Liver (tissue), 9 donors: ENCODE results near the gene GFRA1. TPM values are rescaled to one million over a fixed set of nuclear protein-coding genes. Genes with fewer than 3 reads are reported as not detected.

ENCODE experiments used
- DNase-seq: peaks from one replicate; pipeline ENCODE4 v3.0.0-alpha.2; 2017; ENCODE audit warnings: low spot score
- H3K27ac ChIP-seq, 2 donors: one replicate each; pipeline ENCODE4 v1.7.0; 2013; ENCODE audit warnings: inconsistent platforms in 2 of 2, low read length in 2 of 2, control low read depth in 1 of 2, low read depth in 1 of 2, mild to moderate bottlenecking in 1 of 2
- H3K27me3 ChIP-seq, 4 donors: one replicate each; pipeline versions ENCODE4 v1.6.1 to v1.7.0; 2013; ENCODE audit warnings: low read length in 3 of 4, inconsistent platforms in 1 of 4, mild to moderate bottlenecking in 1 of 4, moderate library complexity in 1 of 4; ENCODE audit not compliant: control insufficient read depth in 4 of 4, insufficient read depth in 4 of 4
- H3K36me3 ChIP-seq, 4 donors: one replicate each; pipeline versions ENCODE4 v1.6.1 to v1.7.0; 2013; ENCODE audit warnings: low read length in 3 of 4, mild to moderate bottlenecking in 3 of 4, low read depth in 1 of 4, moderate library complexity in 1 of 4; ENCODE audit not compliant: control insufficient read depth in 4 of 4, insufficient read depth in 3 of 4
- H3K4me1 ChIP-seq, 4 donors: one replicate each; pipeline versions ENCODE4 v1.6.1 to v1.7.0; 2013; ENCODE audit warnings: low read length in 3 of 4, mild to moderate bottlenecking in 3 of 4, moderate library complexity in 1 of 4; ENCODE audit not compliant: control insufficient read depth in 4 of 4, insufficient read depth in 4 of 4
- H3K4me3 ChIP-seq, 3 donors: one replicate each; pipeline versions ENCODE4 v1.6.1 to v1.7.0; 2013; ENCODE audit warnings: low read length in 3 of 3, control low read depth in 1 of 3, low read depth in 1 of 3, mild to moderate bottlenecking in 1 of 3
- H3K9ac ChIP-seq, 2 donors: one replicate each; pipeline ENCODE4 v1.7.0; 2013; ENCODE audit warnings: low read length in 2 of 2, mild to moderate bottlenecking in 2 of 2, moderate library complexity in 2 of 2, control low read depth in 1 of 2, low read depth in 1 of 2
- H3K9me3 ChIP-seq, 4 donors: one replicate each; pipeline versions ENCODE4 v1.6.1 to v1.7.0; 2013; ENCODE audit warnings: low read length in 3 of 4; ENCODE audit not compliant: control insufficient read depth in 4 of 4
- EGR1 ChIP-seq, 2 donors: IDR thresholded peaks; 2 replicates each; pipeline ENCODE4 v1.6.1; 2016 to 2018; ENCODE audit warnings: antibody characterized with exemption in 2 of 2, low read depth in 2 of 2
- FOXA1 ChIP-seq: IDR thresholded peaks from 2 replicates; pipeline ENCODE4 v1.6.1; 2016; ENCODE audit warnings: antibody characterized with exemption
- FOXA2 ChIP-seq: IDR thresholded peaks from 2 replicates; pipeline ENCODE4 v1.6.1; 2016; ENCODE audit warnings: antibody characterized with exemption
- GABPA ChIP-seq, 2 donors: IDR thresholded peaks in 1 of 2; conservative IDR thresholded peaks in 1 of 2; 2 replicates each; pipeline ENCODE4 v1.6.1; 2016; ENCODE audit warnings: antibody characterized with exemption in 2 of 2, mild to moderate bottlenecking in 1 of 2, moderate library complexity in 1 of 2
- HNF4G ChIP-seq: IDR thresholded peaks from 2 replicates; pipeline ENCODE4 v1.6.1; 2016; ENCODE audit warnings: antibody characterized with exemption
- JUND ChIP-seq, 2 donors: IDR thresholded peaks; 2 replicates each; pipeline ENCODE4 v1.6.1; 2016; ENCODE audit warnings: antibody characterized with exemption in 2 of 2
- NR2F2 ChIP-seq: IDR thresholded peaks from 2 replicates; pipeline ENCODE4 v1.6.1; 2016; ENCODE audit warnings: antibody characterized with exemption
- RXRA ChIP-seq, 2 donors: IDR thresholded peaks; 2 replicates each; pipeline ENCODE4 v1.6.1; 2017 to 2018; ENCODE audit warnings: antibody characterized with exemption in 2 of 2, mild to moderate bottlenecking in 1 of 2
- SP1 ChIP-seq: IDR thresholded peaks from 2 replicates; pipeline ENCODE4 v1.6.1; 2018; ENCODE audit warnings: antibody characterized with exemption, mild to moderate bottlenecking
- TAF1 ChIP-seq: conservative IDR thresholded peaks from 2 replicates; pipeline ENCODE4 v1.6.1; 2016; ENCODE audit warnings: antibody characterized with exemption, mild to moderate bottlenecking
- YY1 ChIP-seq: IDR thresholded peaks from 2 replicates; pipeline ENCODE4 v1.6.1; 2016; ENCODE audit warnings: antibody characterized with exemption, mild to moderate bottlenecking
- WGBS: extraction: QIAGEN DNeasy Blood & Tissue Kit; methylation state at CpG from one replicate; pipeline ENCODE4 v1.1.7; 2013; 5-methylcytosine and 5-hydroxymethylcytosine counted together
- polyA plus RNA-seq, 2 donors: library from polyadenylated mRNA; stranded (reverse) in 1 of 2; unstranded in 1 of 2; fragments of 200-250 nt in 1 of 2; fragments of >200 nt in 1 of 2; fragmentation: Nextera tagmentation in 1 of 2; extraction: Ambion mirVana in 1 of 2; gene quantifications; one replicate each; pipeline versions ENCODE4 v1.2.1 to v1.2.3, GENCODE V29; 2013 to 2015
- total RNA-seq, 2 donors: library from RNA; depleted of rRNA; stranded (reverse); fragments of >200 nt; gene quantifications; one replicate each; pipeline ENCODE4 v1.2.3, GENCODE V29; 2014
- TF ChIP-seq, protein P1 (sequence below): fragments of 150-350 bp; IDR thresholded peaks from 2 replicates; pipeline ENCODE4 v1.5.1; 2017; ENCODE audit warnings: improper control_type of control experiment, low read depth, low read length; ENCODE audit not compliant: missing input control
- TF ChIP-seq, protein P2 (sequence below): IDR thresholded peaks from 2 replicates; pipeline ENCODE4 v1.6.1; 2016; ENCODE audit warnings: antibody characterized with exemption, mild to moderate bottlenecking
- TF ChIP-seq, protein P3 (sequence below): IDR thresholded peaks from 2 replicates; pipeline ENCODE4 v1.6.1; 2016; ENCODE audit warnings: antibody characterized with exemption
- TF ChIP-seq, protein P4 (sequence below): IDR thresholded peaks from 2 replicates; pipeline ENCODE4 v1.6.1; 2016; ENCODE audit warnings: antibody characterized with exemption
- donor health status: healthy.
- donor health status: healthy.
- donor health status: healthy.
- donor health status: healthy.
- donor health status: healthy.

GFRA1 gene
- total and polyA plus RNA-seq, 4 donors, result 14.2 to 53.6 (median 17.8) TPM

DNA sequence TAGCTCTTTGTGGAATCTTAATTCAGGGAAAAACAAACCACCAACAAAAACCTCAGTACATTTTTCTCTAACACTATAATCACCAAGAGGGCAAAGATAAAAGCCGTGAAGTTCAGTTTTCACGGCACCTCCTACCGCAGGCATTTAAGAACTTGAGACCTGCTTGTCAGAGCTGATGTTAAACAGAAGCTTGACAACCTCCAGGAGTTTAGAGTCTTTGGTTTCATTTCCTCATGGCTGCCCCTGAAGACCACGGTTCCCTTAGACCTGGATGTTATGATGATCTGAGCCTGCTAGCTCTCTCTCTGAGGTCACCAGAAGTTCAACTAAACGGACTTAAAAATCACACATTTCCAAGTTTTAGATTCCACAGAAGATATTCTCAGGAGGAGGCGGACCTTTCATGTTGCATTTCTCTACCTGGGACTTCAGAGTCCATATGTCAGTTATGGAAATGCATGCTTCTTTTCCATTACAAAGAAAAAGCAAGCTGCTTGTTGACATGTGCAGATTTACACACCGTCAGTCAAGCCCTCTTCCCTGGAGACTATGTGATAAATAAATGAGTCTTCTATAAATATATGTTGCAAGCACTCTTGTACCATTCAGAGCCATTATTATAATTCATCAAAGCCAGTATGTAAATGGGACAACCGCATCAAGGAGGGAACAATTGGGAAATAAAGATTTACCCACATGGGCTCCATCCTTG lies 258.0 kb downstream of the GFRA1 start:
- no peak for TF ChIP-seq YY1
- no peak for TF ChIP-seq TAF1
- TF ChIP-seq SP1, result no peak
- TF ChIP-seq, protein P1, sequence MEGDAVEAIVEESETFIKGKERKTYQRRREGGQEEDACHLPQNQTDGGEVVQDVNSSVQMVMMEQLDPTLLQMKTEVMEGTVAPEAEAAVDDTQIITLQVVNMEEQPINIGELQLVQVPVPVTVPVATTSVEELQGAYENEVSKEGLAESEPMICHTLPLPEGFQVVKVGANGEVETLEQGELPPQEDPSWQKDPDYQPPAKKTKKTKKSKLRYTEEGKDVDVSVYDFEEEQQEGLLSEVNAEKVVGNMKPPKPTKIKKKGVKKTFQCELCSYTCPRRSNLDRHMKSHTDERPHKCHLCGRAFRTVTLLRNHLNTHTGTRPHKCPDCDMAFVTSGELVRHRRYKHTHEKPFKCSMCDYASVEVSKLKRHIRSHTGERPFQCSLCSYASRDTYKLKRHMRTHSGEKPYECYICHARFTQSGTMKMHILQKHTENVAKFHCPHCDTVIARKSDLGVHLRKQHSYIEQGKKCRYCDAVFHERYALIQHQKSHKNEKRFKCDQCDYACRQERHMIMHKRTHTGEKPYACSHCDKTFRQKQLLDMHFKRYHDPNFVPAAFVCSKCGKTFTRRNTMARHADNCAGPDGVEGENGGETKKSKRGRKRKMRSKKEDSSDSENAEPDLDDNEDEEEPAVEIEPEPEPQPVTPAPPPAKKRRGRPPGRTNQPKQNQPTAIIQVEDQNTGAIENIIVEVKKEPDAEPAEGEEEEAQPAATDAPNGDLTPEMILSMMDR, result no peak
- TF ChIP-seq, protein P2, sequence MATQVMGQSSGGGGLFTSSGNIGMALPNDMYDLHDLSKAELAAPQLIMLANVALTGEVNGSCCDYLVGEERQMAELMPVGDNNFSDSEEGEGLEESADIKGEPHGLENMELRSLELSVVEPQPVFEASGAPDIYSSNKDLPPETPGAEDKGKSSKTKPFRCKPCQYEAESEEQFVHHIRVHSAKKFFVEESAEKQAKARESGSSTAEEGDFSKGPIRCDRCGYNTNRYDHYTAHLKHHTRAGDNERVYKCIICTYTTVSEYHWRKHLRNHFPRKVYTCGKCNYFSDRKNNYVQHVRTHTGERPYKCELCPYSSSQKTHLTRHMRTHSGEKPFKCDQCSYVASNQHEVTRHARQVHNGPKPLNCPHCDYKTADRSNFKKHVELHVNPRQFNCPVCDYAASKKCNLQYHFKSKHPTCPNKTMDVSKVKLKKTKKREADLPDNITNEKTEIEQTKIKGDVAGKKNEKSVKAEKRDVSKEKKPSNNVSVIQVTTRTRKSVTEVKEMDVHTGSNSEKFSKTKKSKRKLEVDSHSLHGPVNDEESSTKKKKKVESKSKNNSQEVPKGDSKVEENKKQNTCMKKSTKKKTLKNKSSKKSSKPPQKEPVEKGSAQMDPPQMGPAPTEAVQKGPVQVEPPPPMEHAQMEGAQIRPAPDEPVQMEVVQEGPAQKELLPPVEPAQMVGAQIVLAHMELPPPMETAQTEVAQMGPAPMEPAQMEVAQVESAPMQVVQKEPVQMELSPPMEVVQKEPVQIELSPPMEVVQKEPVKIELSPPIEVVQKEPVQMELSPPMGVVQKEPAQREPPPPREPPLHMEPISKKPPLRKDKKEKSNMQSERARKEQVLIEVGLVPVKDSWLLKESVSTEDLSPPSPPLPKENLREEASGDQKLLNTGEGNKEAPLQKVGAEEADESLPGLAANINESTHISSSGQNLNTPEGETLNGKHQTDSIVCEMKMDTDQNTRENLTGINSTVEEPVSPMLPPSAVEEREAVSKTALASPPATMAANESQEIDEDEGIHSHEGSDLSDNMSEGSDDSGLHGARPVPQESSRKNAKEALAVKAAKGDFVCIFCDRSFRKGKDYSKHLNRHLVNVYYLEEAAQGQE, result no peak
- TF ChIP-seq HNF4G, result no peak
- DNase-seq, result no peak
- no peaks in the 10 kb centered on the region for H3K36me3 ChIP-seq
- no peaks in the 10 kb centered on the region for H3K9me3 ChIP-seq
- WGBS, result 67% methylated on average over 8 of the region's 8 CpGs
- H3K4me1 ChIP-seq, result no peaks in the 10 kb centered on the region
- no peak overlapping the region for H3K4me3 ChIP-seq
- no peak overlapping the region for H3K27ac ChIP-seq
- no peak overlapping the region for H3K9ac ChIP-seq
- H3K27me3 ChIP-seq, result no peaks in the 10 kb centered on the region

DNA sequence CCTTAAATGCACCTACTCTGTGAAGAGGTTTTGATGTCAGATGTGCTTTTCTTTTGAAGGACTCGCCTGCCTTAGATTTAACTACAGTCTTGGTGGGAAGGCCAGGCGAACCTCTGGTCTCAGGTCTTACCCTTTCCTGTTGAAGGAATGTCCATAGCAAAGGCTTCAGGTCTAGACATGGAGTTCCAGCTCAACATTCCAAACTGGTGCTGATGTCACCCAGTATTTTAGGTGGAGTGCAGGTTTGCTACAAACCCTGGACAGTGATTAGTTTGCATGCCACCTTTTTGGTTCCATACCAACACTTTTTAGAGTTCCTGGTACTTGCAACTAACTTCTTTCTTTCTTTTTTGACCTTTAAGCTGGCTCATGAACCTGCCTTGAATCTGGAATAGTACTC lies 258.7 kb downstream of the GFRA1 start:
- Histone ChIP-seq H3K27ac (no peak overlapping the region), H3K36me3 (no peaks in the 10 kb centered on the region), H3K4me3 (no peak overlapping the region), H3K9ac (no peak overlapping the region), H3K27me3 (no peaks in the 10 kb centered on the region), H3K9me3 (no peaks in the 10 kb centered on the region), H3K4me1 (no peaks in the 10 kb centered on the region)
- no peak for DNase-seq
- 96% methylated on average over 2 of the region's 2 CpGs for WGBS
- TF ChIP-seq TAF1 (no peak), FOXA1 (no peak), SP1 (no peak), EGR1 (IDR thresholded peaks at IDR 0.05; ENCODE audit: low read depth in 2 of 2) (no peak), JUND (IDR thresholded peaks at IDR 0.05) (no peak)

DNA sequence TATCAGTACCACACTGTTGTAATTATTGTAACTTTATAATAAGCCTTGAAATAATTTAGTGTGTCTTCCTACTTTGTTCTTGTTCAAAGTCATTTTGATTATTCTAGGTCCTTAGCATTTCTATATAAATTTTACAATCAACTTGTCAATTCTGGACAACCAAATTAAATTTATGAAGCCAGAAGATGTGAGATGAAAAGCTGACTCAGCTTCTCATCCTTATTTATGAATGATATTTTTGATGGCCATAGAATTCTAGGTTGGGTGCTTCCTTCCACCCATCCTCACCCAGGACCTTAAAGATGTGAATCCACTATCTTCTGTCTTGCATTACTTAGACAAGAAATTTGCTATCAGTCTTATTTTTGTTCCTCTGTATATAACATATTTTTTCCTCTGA lies 261.1 kb downstream of the GFRA1 start:
- Histone ChIP-seq H3K4me1 (no peaks in the 10 kb centered on the region), H3K27me3 (no peaks in the 10 kb centered on the region), H3K9me3 (no peaks in the 10 kb centered on the region), H3K27ac (no peak overlapping the region), H3K9ac (no peak overlapping the region), H3K4me3 (no peak overlapping the region), H3K36me3 (no peaks in the 10 kb centered on the region)
- DNase-seq, result no peak
- TF ChIP-seq YY1 (no peak), HNF4G (no peak), RXRA (IDR thresholded peaks at IDR 0.05) (no peak), FOXA2 (no peak), GABPA (IDR thresholded peaks at IDR 0.05 in 1 of 2, conservative IDR thresholded peaks at IDR 0.05 in 1 of 2) (no peak), TAF1 (no peak), SP1 (no peak), NR2F2 (no peak)
- TF ChIP-seq, protein P3, sequence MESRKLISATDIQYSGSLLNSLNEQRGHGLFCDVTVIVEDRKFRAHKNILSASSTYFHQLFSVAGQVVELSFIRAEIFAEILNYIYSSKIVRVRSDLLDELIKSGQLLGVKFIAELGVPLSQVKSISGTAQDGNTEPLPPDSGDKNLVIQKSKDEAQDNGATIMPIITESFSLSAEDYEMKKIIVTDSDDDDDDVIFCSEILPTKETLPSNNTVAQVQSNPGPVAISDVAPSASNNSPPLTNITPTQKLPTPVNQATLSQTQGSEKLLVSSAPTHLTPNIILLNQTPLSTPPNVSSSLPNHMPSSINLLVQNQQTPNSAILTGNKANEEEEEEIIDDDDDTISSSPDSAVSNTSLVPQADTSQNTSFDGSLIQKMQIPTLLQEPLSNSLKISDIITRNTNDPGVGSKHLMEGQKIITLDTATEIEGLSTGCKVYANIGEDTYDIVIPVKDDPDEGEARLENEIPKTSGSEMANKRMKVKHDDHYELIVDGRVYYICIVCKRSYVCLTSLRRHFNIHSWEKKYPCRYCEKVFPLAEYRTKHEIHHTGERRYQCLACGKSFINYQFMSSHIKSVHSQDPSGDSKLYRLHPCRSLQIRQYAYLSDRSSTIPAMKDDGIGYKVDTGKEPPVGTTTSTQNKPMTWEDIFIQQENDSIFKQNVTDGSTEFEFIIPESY, result no peak
- TF ChIP-seq, protein P4, sequence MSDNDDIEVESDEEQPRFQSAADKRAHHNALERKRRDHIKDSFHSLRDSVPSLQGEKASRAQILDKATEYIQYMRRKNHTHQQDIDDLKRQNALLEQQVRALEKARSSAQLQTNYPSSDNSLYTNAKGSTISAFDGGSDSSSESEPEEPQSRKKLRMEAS, result no peak
- TF ChIP-seq, protein P1, result no peak
